SK-N-SH (cell line): ENCODE results near the gene LIPJ. TPM values are rescaled to one million over a fixed set of nuclear protein-coding genes. Genes with fewer than 3 reads are reported as not detected.

Experiments used
- CTCF ChIA-PET: fragments of 300-600, 350-600 bp; formaldehyde crosslinking; extraction: SDS; loops from one replicate; lab custom pipeline; 2021; lab: Yijun Ruan, JAX
- POLR2A ChIA-PET: fragments of 350-600 bp; sonication (Branson Sonifier 250); formaldehyde crosslinking; extraction: SDS; loops from one replicate; lab custom pipeline; 2020; ENCODE audit warnings: antibody characterized with exemption, inconsistent platforms; lab: Yijun Ruan, JAX
- DNase-seq: peaks from one replicate; pipeline ENCODE4 v3.0.0; 2012
- H2AFZ ChIP-seq: fragments of 200-600 bp; sonication (generic); 2 replicates; pipeline ENCODE4 v1.8.1; 2016; ENCODE audit warnings: antibody characterized with exemption, mild to moderate bottlenecking, low read depth
- H3F3A ChIP-seq: fragments of 200-600 bp; sonication (generic); replicated peaks from 2 replicates; pipeline ENCODE3; 2016; ENCODE audit warnings: antibody characterized with exemption, mild to moderate bottlenecking; ENCODE audit not compliant: insufficient read depth
- H3K27ac ChIP-seq, 2 experiments: fragments of 200-500 bp in 1 of 2; fragments of 200-600 bp in 1 of 2; sonication (Bioruptor generic) in 1 of 2; sonication (generic), shearing (Covaris generic) in 1 of 2; 2 replicates each; pipeline versions ENCODE4 v1.5.1 to v1.6.1; 2014 to 2016; ENCODE audit warnings: low read depth in 2 of 2, inconsistent platforms in 1 of 2, low read length in 1 of 2, mild to moderate bottlenecking in 1 of 2, mixed read lengths in 1 of 2
- H3K27me3 ChIP-seq: fragments of 200-600 bp; sonication (generic), shearing (Covaris generic); 2 replicates; pipeline ENCODE4 v1.6.1; 2016; ENCODE audit warnings: mixed run types; ENCODE audit not compliant: insufficient read depth
- H3K36me3 ChIP-seq, 2 experiments: fragments of 200-500 bp in 1 of 2; fragments of 200-600 bp in 1 of 2; sonication (Bioruptor generic) in 1 of 2; sonication (generic) in 1 of 2; replicated peaks in 1 of 2; 2 replicates each; pipeline versions ENCODE3 to v1.5.1; 2014 to 2016; ENCODE audit warnings: low read length in 1 of 2, mild to moderate bottlenecking in 1 of 2; ENCODE audit not compliant: insufficient read depth in 2 of 2, control insufficient read depth in 1 of 2
- H3K4me1 ChIP-seq, 2 experiments: fragments of 200-500 bp in 1 of 2; fragments of 200-600 bp in 1 of 2; sonication (Bioruptor generic) in 1 of 2; sonication (generic), shearing (Covaris generic) in 1 of 2; 2 replicates each; pipeline versions ENCODE4 v1.5.1 to v1.6.1; 2014 to 2016; ENCODE audit warnings: low read depth in 1 of 2, low read length in 1 of 2, mixed run types in 1 of 2; ENCODE audit not compliant: insufficient read depth in 2 of 2, control insufficient read depth in 1 of 2
- H3K4me2 ChIP-seq: fragments of 200-600 bp; sonication (generic), shearing (Covaris generic); 2 replicates; pipeline ENCODE4 v1.6.1; 2017; ENCODE audit warnings: mixed run types
- H3K4me3 ChIP-seq, 2 experiments: fragments of 200-500 bp in 1 of 2; fragments of 200-600 bp in 1 of 2; sonication (Bioruptor generic) in 1 of 2; sonication (generic), shearing (Covaris generic) in 1 of 2; 2 replicates each; pipeline versions ENCODE4 v1.5.1 to v1.8.1; 2014 to 2016; ENCODE audit warnings: low read depth in 2 of 2, inconsistent platforms in 1 of 2, low read length in 1 of 2, mild to moderate bottlenecking in 1 of 2, mixed read lengths in 1 of 2, moderate library complexity in 1 of 2
- H3K79me2 ChIP-seq: fragments of 200-600 bp; sonication (generic); 2 replicates; pipeline ENCODE4 v1.8.1; 2017; ENCODE audit warnings: mild to moderate bottlenecking; ENCODE audit not compliant: insufficient read depth
- H3K9ac ChIP-seq: fragments of 200-600 bp; sonication (generic); 2 replicates; pipeline ENCODE4 v1.6.1; 2017; ENCODE audit warnings: mixed run types
- H3K9me2 ChIP-seq: fragments of 200-600 bp; sonication (generic); 2 replicates; pipeline ENCODE4 v1.6.1; 2017; ENCODE audit warnings: mixed run types
- H3K9me3 ChIP-seq: fragments of 200-600 bp; sonication (generic); 2 replicates; pipeline ENCODE4 v1.6.1; 2017; ENCODE audit warnings: mixed run types, mild to moderate bottlenecking, moderate library complexity
- H4K20me1 ChIP-seq: fragments of 200-600 bp; sonication (generic); 2 replicates; pipeline ENCODE4 v1.6.1; 2017; ENCODE audit warnings: mild to moderate bottlenecking, mixed run types; ENCODE audit not compliant: insufficient read depth
- CTCF ChIP-seq: fragments of 200-600 bp; sonication (generic); IDR thresholded peaks from 2 replicates; pipeline ENCODE4 v1.6.1; 2017; ENCODE audit warnings: antibody characterized with exemption, mild to moderate bottlenecking, moderate library complexity
- EZH2phosphoT487 ChIP-seq: fragments of 200-600 bp; sonication (generic); IDR thresholded peaks from 2 replicates; pipeline ENCODE4 v1.6.1; 2017; ENCODE audit warnings: low read depth, mixed run types, mild to moderate bottlenecking, antibody characterized with exemption, moderate library complexity, borderline replicate concordance
- FOXJ3 ChIP-seq: sonication (generic); formaldehyde crosslinking; IDR thresholded peaks from 2 replicates; pipeline ENCODE4 v1.5.1; 2020; ENCODE audit warnings: mild to moderate bottlenecking, missing genetic modification reagents
- FOXM1 ChIP-seq: IDR thresholded peaks from 2 replicates; pipeline ENCODE4 v1.4.0; 2012; ENCODE audit warnings: low read depth, mild to moderate bottlenecking
- MAX ChIP-seq: IDR thresholded peaks from 2 replicates; pipeline ENCODE4 v1.4.0; 2012; ENCODE audit warnings: low read depth
- MXI1 ChIP-seq: IDR thresholded peaks from 2 replicates; pipeline ENCODE4 v1.6.1; 2012; ENCODE audit warnings: mild to moderate bottlenecking, low read depth, low read length, improper control_type of control experiment
- NFIC ChIP-seq: IDR thresholded peaks from 2 replicates; pipeline ENCODE4 v1.4.0; 2012; ENCODE audit warnings: borderline replicate concordance
- PBX3 ChIP-seq: IDR thresholded peaks from 2 replicates; pipeline ENCODE4; 2012
- POLR2AphosphoS5 ChIP-seq: IDR thresholded peaks from 2 replicates; pipeline ENCODE4 v1.6.1; 2012; ENCODE audit warnings: low read depth, low read length
- RAD21 ChIP-seq: IDR thresholded peaks from 2 replicates; pipeline ENCODE4 v1.6.1; 2012; ENCODE audit warnings: mild to moderate bottlenecking, low read length
- RCOR1 ChIP-seq: fragments of 150-350 bp; IDR thresholded peaks from 2 replicates; pipeline ENCODE4 v1.6.1; 2017; ENCODE audit warnings: antibody characterized with exemption, low read length
- TCF12 ChIP-seq: IDR thresholded peaks from 2 replicates; pipeline ENCODE4 v1.4.0; 2012
- TEAD4 ChIP-seq: IDR thresholded peaks from 2 replicates; pipeline ENCODE4 v1.4.0; 2012; ENCODE audit warnings: mild to moderate bottlenecking, borderline replicate concordance; ENCODE audit not compliant: insufficient read depth
- USF1 ChIP-seq: IDR thresholded peaks from 2 replicates; pipeline ENCODE4 v1.4.0; 2012; ENCODE audit warnings: low read depth, borderline replicate concordance
- YY1 ChIP-seq: IDR thresholded peaks from 2 replicates; pipeline ENCODE4 v1.4.0; 2012; ENCODE audit warnings: low read depth, mild to moderate bottlenecking
- WGBS: methylation state at CpG from one replicate; pipeline ENCODE4 v1.1.6; 2017; ENCODE audit warnings: low lambda C conversion rate; 5-methylcytosine and 5-hydroxymethylcytosine counted together
- polyA plus RNA-seq, 3 experiments: library from polyadenylated mRNA; depleted of rRNA; stranded (reverse); fragments of >200 nt; gene quantifications; 2 replicates each; pipeline ENCODE4 v1.2.3, GENCODE V29; 2012

The LIPJ gene
- polyA plus RNA-seq, 1 of the 3 experiments (the other 2 are of a cell fraction), result not detected

GRCh38 chr10:88582806-88583583, 3.6 kb upstream of the LIPJ start, which contains the start of gene RNLS:
RNLS (minus strand) TSS chr10:88583318.
- no peaks in the 10 kb centered on the region for H3K27me3 ChIP-seq
- TF ChIP-seq CTCF (no peak), MAX (no peak), PBX3 (no peak), NFIC (no peak), FOXJ3 (CRISPR knock-in tag) (no peak), MXI1 (no peak), USF1 (no peak), RAD21 (no peak), TEAD4 (no peak), TCF12 (no peak), RCOR1 (no peak), FOXM1 (no peak), POLR2AphosphoS5 (no peak), EZH2phosphoT487 (no peak), YY1 (no peak)
- TF ChIP-seq, all 33 proteins: peak for 0
- H2AFZ ChIP-seq, result no peak within 1 kb of the TSS
- no peaks in the 10 kb centered on the region for H3K79me2 ChIP-seq
- POLR2A ChIA-PET, result no interaction called here
- DNase-seq, result peak; percentile 2
- no peak within 1 kb of the TSS for H3K27ac ChIP-seq
- no peak within 1 kb of the TSS for H3K4me2 ChIP-seq
- H3K4me1 ChIP-seq, result no peaks in the 10 kb centered on the region
- H3K36me3 ChIP-seq, result no peaks in the 10 kb centered on the region
- CTCF ChIA-PET, result interaction anchor here (0.9 to 1.4 kb wide), 4 partner anchors 10 to 1049 kb away, joined by 3 read pairs; no protein-coding TSS in a partner anchor
- no peak within 1 kb of the TSS; a peak in 1 of 4 replicates for H3K4me3 ChIP-seq
- no peaks in the 10 kb centered on the region for H3F3A ChIP-seq
- no peaks in the 10 kb centered on the region for H4K20me1 ChIP-seq
- WGBS, result 89% methylated on average over 30 of the region's 63 CpGs
- no peaks in the 10 kb centered on the region; the same call in 1 of the 2 replicates for H3K9me2 ChIP-seq
- H3K9me3 ChIP-seq, result no peaks in the 10 kb centered on the region
- H3K9ac ChIP-seq, result no peak within 1 kb of the TSS
